IPS-20b (cell line): ENCODE measurements around the gene VTA1.
"Not testable (repeated sequence)": the region's sequence is repeated elsewhere in the genome, so short reads cannot be mapped to it uniquely, and the experiment has no call there.

Experiments
- H3K27ac ChIP-seq: one replicate; pipeline ENCODE4 v1.5.1; 2013; ENCODE audit warnings: low read length
- H3K27me3 ChIP-seq: 2 replicates; pipeline ENCODE4 v1.6.1; 2013; ENCODE audit warnings: mild to moderate bottlenecking, low read length, inconsistent platforms; ENCODE audit not compliant: insufficient read depth
- H3K36me3 ChIP-seq: 2 replicates; pipeline ENCODE4 v1.6.1; 2013; ENCODE audit warnings: low read depth, mild to moderate bottlenecking, inconsistent platforms, low read length, moderate library complexity; ENCODE audit not compliant: insufficient read depth
- H3K4me1 ChIP-seq: 2 replicates; pipeline ENCODE4 v1.6.1; 2013; ENCODE audit warnings: mild to moderate bottlenecking, control low read depth, inconsistent platforms, low read length, moderate library complexity; ENCODE audit not compliant: insufficient read depth
- H3K4me3 ChIP-seq: 2 replicates; pipeline ENCODE4 v1.5.1; 2013; ENCODE audit warnings: mild to moderate bottlenecking, low read length, inconsistent platforms
- H3K9ac ChIP-seq: 2 replicates; pipeline ENCODE4 v1.6.1; 2013; ENCODE audit warnings: low read depth, mild to moderate bottlenecking, inconsistent platforms, low read length, moderate library complexity
- H3K9me3 ChIP-seq: 2 replicates; pipeline ENCODE4 v1.6.1; 2013; ENCODE audit warnings: mild to moderate bottlenecking, low read depth, low read length, inconsistent platforms; ENCODE audit not compliant: insufficient read depth

VTA1 gene, protein sequence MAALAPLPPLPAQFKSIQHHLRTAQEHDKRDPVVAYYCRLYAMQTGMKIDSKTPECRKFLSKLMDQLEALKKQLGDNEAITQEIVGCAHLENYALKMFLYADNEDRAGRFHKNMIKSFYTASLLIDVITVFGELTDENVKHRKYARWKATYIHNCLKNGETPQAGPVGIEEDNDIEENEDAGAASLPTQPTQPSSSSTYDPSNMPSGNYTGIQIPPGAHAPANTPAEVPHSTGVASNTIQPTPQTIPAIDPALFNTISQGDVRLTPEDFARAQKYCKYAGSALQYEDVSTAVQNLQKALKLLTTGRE

DNA sequence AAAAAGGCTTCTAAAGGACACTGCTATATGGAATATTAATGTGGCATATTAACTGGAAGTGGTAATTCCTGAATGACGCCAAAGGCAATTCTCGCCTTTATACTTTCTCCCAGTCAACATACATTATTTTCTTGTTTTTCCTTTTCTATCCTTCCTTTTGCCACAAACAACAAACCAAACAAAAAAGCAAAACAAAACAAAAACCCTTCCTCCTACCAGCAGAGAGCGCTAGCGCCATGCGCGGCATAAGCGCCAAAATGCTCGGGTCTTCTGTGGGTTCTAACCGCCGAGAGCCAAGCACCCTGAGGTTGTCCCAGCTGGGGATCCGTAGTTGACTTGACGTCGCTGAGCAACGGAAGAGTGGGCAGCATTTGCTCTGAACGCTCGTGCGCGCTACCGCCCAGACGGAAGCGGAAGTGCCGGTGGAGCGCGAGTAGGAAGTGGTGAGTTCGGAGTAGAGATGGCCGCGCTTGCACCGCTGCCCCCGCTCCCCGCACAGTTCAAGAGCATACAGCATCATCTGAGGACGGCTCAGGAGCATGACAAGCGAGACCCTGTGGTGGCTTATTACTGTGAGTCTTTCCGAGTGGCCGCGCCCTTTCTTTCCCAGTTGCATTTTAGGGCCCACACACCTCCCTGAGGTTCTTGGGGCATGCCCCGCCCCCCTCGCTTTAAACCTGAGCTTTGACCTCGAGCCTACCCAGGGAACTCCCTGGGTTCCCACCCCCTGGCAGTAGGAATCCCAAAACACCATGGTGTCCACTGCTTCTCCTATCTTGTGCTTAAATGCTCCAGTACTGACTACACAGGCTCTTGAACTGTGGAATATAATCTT lies at the start of gene VTA1, which contains the start of gene NMBR:
VTA1 (plus strand) TSS at position 436 of the 835 bp plus-strand sequence; CDS start at position 461, 25 bp downstream.
NMBR (minus strand) TSS at position 295 of the 835 bp plus-strand sequence. CDS start 58,464 bp downstream, outside the sequence.
- H3K9ac ChIP-seq, result peak within 1 kb of the TSS; percentile 84; the same call in 1 of the 2 replicates
- peak within 1 kb of the TSS; percentile 40 for H3K27ac ChIP-seq
- no peaks in the 10 kb centered on the region for H3K36me3 ChIP-seq
- peaks cover 12% of the 10 kb centered on the region for H3K4me1 ChIP-seq
- no peaks in the 10 kb centered on the region for H3K27me3 ChIP-seq
- peak within 1 kb of the TSS; percentile 94 for H3K4me3 ChIP-seq
- H3K9me3 ChIP-seq, result no peaks in the 10 kb centered on the region

DNA sequence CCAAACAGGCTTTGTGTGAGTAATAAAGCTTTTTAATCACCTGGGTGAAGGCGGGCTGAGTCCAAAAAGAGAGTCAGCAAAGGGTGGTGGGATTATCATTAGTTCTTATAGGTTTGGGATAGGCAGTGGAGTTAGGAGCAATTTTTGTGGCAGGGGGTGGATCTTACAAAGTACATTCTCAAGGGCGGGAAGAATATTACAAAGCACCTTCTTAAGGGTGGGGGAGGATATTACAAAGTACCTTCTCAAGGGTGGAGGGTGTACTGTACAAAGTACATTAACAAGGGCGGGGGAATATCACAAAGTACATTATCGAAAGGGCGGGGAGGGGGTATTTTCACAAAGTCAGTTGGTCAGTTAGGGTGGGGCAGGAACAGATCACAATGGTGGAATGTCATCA lies 42.2 kb upstream of the VTA1 start:
- not testable (repeated sequence) for H3K9ac ChIP-seq, H3K27me3 ChIP-seq, H3K36me3 ChIP-seq, H3K4me3 ChIP-seq, H3K4me1 ChIP-seq, H3K27ac ChIP-seq, H3K9me3 ChIP-seq

DNA sequence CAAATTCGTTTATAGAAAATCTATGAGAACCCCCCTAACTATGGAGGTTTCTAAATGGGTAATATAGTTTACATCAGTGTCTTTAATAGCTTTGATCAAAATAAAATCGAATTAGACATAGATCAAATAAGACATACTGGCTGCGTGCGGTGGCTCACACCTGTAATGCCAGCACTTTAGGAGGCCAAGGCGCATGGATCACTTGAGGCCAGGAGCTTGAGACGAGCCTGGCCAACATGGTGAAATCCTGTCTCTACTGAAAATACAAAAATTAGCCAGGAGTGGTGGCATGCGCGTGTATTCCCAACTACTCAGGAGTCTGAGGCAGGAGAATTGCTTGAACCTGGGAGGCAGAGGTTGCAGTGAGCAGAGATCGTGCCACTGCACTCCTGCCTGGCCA lies 36.2 kb upstream of the VTA1 start:
- not testable (repeated sequence) for H3K27ac ChIP-seq, H3K27me3 ChIP-seq, H3K36me3 ChIP-seq, H3K9ac ChIP-seq, H3K9me3 ChIP-seq, H3K4me3 ChIP-seq, H3K4me1 ChIP-seq

DNA sequence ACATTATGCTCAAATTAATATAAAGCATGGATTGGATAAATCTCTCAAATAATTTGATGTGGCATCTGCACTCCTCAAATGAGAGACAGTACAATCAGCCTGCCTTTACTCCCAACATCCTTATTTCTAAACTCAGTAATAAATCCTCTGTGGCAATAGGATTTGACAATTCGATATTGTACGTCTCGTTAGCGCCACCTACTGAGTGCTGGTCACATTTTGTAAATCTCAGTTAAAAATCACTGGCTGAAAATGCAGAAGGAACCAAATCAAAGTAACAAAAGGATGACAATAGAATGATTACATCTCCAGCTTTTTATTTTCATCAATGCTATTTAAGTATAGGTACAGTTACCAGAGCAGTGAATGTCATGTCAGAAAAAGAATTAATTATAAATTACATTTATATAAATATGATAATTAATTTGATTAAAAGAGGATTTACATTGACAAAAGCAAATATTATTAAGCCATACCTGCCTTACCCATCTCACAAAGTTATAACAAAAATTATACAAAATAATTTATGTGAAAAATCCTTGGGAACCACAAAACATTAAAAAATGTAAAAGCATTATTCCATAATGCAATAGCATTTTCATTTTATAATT lies 34.5 kb upstream of the VTA1 start:
- H3K27me3 ChIP-seq, result no peaks in the 10 kb centered on the region
- H3K27ac ChIP-seq, result no peak overlapping the region
- no peaks in the 10 kb centered on the region for H3K36me3 ChIP-seq

DNA sequence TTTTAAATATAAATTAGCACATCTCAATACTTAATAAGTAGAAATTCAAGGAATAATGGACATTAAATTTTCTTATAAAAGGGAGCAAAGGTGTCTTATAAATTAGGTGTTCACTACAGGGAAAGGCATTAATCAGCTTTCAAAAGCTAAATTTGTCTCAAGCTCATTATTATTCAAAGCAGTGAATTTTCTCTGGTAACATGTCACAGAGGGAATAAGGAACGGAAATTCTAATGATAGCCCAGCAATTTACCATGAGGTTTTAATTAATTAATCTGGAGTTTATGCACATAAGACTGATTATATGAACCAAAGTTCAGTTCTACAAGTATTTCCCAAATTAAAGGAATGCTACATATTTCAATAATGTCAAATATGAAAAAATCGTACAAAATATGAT lies 29.7 kb upstream of the VTA1 start:
- Histone ChIP-seq H3K4me3 (no peak overlapping the region), H3K9ac (no peak overlapping the region), H3K4me1 (no peaks in the 10 kb centered on the region), H3K9me3 (no peaks in the 10 kb centered on the region), H3K36me3 (no peaks in the 10 kb centered on the region), H3K27ac (no peak overlapping the region), H3K27me3 (no peaks in the 10 kb centered on the region)

More for the DNA sequence above, 34.5 kb upstream of the VTA1 start:
- H3K9ac ChIP-seq, result no peak overlapping the region
- H3K9me3 ChIP-seq, result no peaks in the 10 kb centered on the region
- H3K4me1 ChIP-seq, result no peaks in the 10 kb centered on the region
- H3K4me3 ChIP-seq, result no peak overlapping the region

DNA sequence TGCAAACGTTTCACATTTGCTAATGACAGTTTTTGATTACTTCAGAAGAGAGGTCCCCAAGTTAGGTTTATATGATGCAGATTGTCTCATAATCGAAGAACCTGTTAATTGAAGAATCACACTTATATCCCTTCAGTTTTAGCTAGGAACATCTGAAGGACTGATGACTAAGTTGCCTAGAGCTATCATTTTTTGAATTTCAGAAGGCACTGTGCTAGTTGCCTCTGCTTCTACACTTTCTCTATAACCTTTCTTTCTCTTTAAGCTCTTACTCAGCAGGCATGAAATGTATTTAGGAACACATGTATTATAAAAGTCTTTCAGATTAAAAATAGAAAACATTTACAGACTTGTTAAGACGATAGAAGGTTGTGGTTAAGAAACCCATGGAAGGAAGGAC lies 28.7 kb upstream of the VTA1 start:
- Histone ChIP-seq H3K27ac (no peak overlapping the region), H3K36me3 (no peaks in the 10 kb centered on the region), H3K9me3 (no peaks in the 10 kb centered on the region), H3K4me1 (no peaks in the 10 kb centered on the region), H3K9ac (no peak overlapping the region), H3K4me3 (no peak overlapping the region), H3K27me3 (no peaks in the 10 kb centered on the region)

DNA sequence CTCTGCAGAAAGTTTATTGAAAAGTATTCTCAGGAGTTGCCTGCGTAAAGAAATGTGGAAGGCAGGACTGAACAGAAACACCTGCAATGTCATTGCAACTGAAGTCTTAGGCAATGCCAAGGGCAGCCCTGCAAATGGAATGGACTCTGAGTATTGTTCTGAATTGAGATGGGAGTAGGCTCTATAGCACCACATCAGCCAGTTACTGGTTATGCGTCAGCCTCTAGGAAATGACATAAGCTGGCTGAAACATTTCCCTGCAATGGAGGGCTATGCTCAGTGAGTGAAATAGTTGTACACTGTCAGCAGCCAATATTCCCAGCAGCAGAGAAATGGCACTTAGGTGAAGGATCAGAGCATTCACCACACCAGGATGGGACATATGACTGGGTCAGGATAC lies 28.1 kb upstream of the VTA1 start:
- no peak overlapping the region for H3K4me3 ChIP-seq
- H3K9ac ChIP-seq, result no peak overlapping the region
- no peaks in the 10 kb centered on the region for H3K27me3 ChIP-seq
- no peak overlapping the region for H3K27ac ChIP-seq
- no peaks in the 10 kb centered on the region for H3K4me1 ChIP-seq
- no peaks in the 10 kb centered on the region for H3K36me3 ChIP-seq
- no peaks in the 10 kb centered on the region for H3K9me3 ChIP-seq

DNA sequence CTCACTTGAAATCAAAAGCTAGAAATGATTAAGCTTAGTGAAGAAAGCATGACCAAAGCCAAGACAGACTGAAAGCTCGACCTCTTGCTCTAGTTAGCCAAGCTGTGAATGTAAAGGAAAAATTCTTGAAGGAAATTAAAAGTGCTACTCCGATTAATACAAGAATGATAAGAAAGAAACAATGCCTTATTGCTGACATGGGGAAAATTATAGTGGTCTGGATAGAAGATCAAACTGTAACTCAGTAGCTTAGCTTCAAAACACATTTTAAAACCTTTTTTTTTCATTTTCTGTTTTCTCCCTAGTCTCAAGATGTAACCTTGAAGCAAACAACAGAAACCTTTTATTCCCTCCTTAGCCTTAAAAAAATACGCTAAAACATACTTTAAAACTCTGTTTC lies 25.7 kb upstream of the VTA1 start:
- no peak overlapping the region for H3K4me3 ChIP-seq
- no peaks in the 10 kb centered on the region for H3K27me3 ChIP-seq
- H3K9ac ChIP-seq, result no peak overlapping the region
- no peaks in the 10 kb centered on the region for H3K4me1 ChIP-seq
- H3K9me3 ChIP-seq, result no peaks in the 10 kb centered on the region
- H3K36me3 ChIP-seq, result no peaks in the 10 kb centered on the region
- no peak overlapping the region for H3K27ac ChIP-seq

DNA sequence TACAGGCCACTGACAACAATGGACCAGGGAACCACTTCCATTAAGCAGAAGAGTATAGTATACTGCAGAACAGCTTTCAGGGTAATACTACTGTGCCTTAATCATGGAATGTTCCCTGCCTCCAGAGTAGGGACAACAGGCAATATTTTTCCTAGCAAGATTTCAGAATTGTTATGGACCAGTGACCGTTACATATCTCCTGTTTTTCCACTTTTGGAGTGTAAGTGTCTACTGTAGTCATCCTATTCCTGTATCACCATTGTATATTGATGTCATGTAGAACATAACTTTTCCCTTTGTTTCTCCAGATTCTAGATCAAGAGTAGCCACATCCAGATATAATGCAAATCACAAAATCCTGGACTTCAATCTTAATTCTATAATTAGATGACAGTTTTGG lies 16.2 kb upstream of the VTA1 start:
- Histone ChIP-seq H3K36me3 (no peaks in the 10 kb centered on the region), H3K27me3 (no peaks in the 10 kb centered on the region), H3K4me1 (0 out of 2 replicates have a peak, but pooled peaks cover 2% of the 10 kb centered on the region), H3K9me3 (no peaks in the 10 kb centered on the region), H3K27ac (no peak overlapping the region), H3K9ac (no peak overlapping the region), H3K4me3 (no peak overlapping the region)

DNA sequence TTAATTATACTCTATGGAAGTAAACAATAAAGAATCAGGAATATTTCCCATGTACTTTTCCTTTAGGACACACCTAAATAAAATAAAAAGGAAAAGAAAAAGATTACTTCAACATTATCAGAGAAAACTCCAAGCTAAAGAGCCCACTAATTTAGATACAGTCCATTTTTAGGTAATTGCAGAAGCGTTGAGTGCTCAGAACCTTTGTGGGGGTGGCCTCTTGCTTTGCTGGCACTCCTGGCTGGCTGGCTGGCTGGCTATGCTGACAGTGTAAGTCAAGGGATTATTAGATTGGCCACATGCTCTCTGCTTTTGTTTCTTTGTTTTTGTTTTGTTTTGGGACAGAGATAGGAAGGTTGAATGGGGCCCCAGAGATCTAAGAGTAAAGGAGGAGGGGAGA lies 14.4 kb upstream of the VTA1 start, which contains the start of gene GJE1:
GJE1 (plus strand) TSS at position 301 of the 400 bp plus-strand sequence. CDS start 234 bp downstream, outside the sequence.
- H3K9ac ChIP-seq, result no peak within 1 kb of the TSS
- no peaks in the 10 kb centered on the region for H3K27me3 ChIP-seq
- no peaks in the 10 kb centered on the region for H3K36me3 ChIP-seq
- no peak within 1 kb of the TSS for H3K4me3 ChIP-seq
- H3K4me1 ChIP-seq, result 0 out of 2 replicates have a peak, but pooled peaks cover 2% of the 10 kb centered on the region
- no peak within 1 kb of the TSS for H3K27ac ChIP-seq
- H3K9me3 ChIP-seq, result no peaks in the 10 kb centered on the region

DNA sequence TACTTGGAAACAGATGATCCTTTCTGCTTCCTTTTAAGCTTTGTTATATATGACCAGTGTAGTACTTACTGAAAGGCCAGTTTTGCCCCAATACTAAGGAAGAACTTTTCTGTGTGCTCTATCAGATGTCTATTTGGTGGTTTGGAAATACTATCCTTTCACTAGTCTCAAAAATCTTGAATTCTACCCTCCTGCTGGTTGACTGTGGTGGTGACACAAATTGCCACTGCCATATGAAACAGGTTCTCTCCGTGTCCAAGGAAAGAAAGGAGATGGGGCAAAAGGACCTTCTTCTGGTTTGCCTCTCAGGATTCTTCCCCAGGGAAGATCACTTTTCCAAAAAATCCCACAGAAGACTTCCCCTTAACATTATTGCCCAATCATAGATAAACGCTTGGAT lies 8.2 kb upstream of the VTA1 start:
- Histone ChIP-seq H3K27ac (no peak overlapping the region), H3K9me3 (no peaks in the 10 kb centered on the region), H3K9ac (no peak overlapping the region), H3K36me3 (no peaks in the 10 kb centered on the region), H3K4me1 (no peaks in the 10 kb centered on the region), H3K4me3 (no peak overlapping the region), H3K27me3 (no peaks in the 10 kb centered on the region)
